ES-I3 (cell line): ENCODE data around the gene CELA1.

Experiments used
- H3K36me3 ChIP-seq: 2 replicates; pipeline ENCODE4 v1.6.1; 2013; ENCODE audit warnings: mild to moderate bottlenecking, low read length, control low read depth, moderate library complexity; ENCODE audit not compliant: insufficient read depth
- H3K4me1 ChIP-seq: 2 replicates; pipeline ENCODE4 v1.6.1; 2013; ENCODE audit warnings: mild to moderate bottlenecking, control low read depth, low read length; ENCODE audit not compliant: insufficient read depth
- H3K9ac ChIP-seq: 2 replicates; pipeline ENCODE4 v1.6.1; 2013; ENCODE audit warnings: low read depth, mild to moderate bottlenecking, low read length, moderate library complexity
- H3K9me3 ChIP-seq: 2 replicates; pipeline ENCODE4 v1.6.1; 2013; ENCODE audit warnings: mild to moderate bottlenecking, low read length, moderate library complexity; ENCODE audit not compliant: control insufficient read depth, insufficient read depth

The CELA1 gene

GRCh38 chr12:51382173-51382572, 35.7 kb upstream of the CELA1 start:
- H3K4me1 ChIP-seq: peaks cover 14% of the 10 kb centered on the region
- H3K9me3 ChIP-seq: no peaks in the 10 kb centered on the region
- peaks cover 4% of the 10 kb centered on the region; the same call in 1 of the 2 replicates for H3K36me3 ChIP-seq
- H3K9ac ChIP-seq: no peak overlapping the region

- Histone ChIP-seq H3K9me3 (no peaks in the 10 kb centered on the region), H3K4me1 (peaks cover 10% of the 10 kb centered on the region), H3K36me3 (peaks cover 4% of the 10 kb centered on the region; the same call in 1 of the 2 replicates), H3K9ac (no peak overlapping the region)
Observed at GRCh38 chr12:51381226-51382079, 35.0 kb upstream of the CELA1 start.

- peaks cover 4% of the 10 kb centered on the region; the same call in 1 of the 2 replicates for H3K36me3 ChIP-seq
- peaks cover 8% of the 10 kb centered on the region for H3K4me1 ChIP-seq
- H3K9ac ChIP-seq: no peak overlapping the region
- no peaks in the 10 kb centered on the region for H3K9me3 ChIP-seq
Observed at GRCh38 chr12:51379571-51379970, 33.1 kb upstream of the CELA1 start.

DNA sequence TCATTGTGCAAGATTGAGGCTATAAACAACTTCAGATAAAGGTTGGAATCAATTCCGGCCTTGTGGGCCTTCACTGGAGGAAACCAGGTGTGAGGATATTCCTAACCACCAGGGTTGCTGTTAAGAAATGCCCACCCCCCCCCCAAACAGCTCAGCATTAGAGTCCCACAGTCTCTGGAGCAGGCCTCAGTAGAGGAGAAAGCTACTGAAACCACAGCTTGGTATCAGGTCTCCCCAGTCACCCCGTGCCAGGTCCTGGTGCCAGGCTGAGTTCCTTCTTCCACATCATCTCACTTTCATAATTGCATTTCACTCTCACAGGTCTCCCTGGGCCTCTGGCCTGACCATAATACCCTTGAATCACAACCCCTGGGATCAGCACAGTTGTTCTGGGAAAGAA, 32.3 kb upstream of the CELA1 start:
- H3K4me1 ChIP-seq: peaks cover 4% of the 10 kb centered on the region; the same call in 1 of the 2 replicates
- H3K36me3 ChIP-seq: peaks cover 4% of the 10 kb centered on the region; the same call in 1 of the 2 replicates
- no peaks in the 10 kb centered on the region for H3K9me3 ChIP-seq
- H3K9ac ChIP-seq: no peak overlapping the region

DNA sequence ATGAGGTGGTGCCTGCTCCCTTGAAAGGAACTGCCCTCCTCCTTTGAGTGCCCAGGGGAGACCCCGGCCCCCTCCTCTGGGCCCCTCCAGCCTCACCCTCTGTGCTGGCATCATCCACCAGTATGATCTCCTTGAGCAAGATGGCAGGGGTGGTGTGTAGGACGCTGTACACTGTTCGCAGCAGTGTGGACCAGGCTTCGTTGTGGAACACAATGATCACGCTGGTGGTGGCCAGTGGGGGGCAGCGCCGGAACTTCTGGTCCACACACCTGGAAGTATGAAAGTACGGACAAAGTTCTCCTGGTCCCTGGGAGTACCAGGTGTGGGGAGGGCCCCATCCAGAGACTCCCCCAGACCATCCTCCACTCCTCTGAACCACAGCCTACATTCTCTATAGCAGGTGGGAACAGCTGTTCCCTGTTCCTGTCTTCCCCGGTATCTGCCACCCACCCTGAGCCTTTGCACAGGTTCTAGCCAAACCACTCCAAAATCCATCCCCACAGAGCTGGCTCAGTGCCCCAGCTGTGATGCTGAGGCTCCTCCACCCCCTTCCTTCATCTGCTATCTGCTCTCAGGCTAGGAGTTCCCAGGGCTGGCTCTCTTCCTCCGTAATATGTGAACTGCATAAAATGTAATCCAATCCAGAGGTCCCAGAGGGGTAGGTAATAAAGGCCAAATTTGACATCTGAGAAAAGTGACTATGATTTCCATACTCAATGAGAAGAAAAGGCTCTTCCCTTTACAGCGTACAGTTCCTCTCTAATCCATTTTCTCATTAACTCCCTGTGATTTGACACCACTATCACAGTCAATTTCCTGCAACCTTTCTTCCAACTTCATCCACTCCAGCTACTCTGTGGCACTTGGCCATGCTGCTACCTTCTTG, 30.9 kb upstream of the CELA1 start:
- H3K4me1 ChIP-seq: 0 out of 2 replicates have a peak, but pooled peaks cover under 1% of the 10 kb centered on the region
- no peak overlapping the region for H3K9ac ChIP-seq
- H3K36me3 ChIP-seq: peaks cover 4% of the 10 kb centered on the region; the same call in 1 of the 2 replicates
- H3K9me3 ChIP-seq: no peaks in the 10 kb centered on the region

DNA sequence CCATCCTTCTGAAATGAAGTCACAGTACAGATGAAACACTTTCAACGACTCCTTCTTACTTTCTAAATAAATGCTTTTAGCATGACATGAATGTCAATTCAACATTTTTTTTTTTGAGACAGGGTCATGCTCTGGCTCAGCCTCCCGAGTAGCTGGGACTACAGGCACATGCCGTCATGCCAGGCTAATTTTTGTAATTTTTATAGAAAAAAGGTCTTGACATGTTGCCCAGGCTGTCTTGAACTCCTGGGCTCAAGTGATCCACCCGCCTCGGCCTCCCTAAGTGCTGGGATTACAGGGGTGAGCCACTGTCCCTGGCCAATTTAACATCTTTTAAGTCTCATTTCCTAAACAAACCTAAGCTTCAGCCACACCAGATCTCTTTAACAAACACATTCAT, 28.4 kb upstream of the CELA1 start:
- no peak overlapping the region for H3K9ac ChIP-seq
- H3K4me1 ChIP-seq: peaks cover 13% of the 10 kb centered on the region
- no peaks in the 10 kb centered on the region for H3K9me3 ChIP-seq
- peaks cover 4% of the 10 kb centered on the region; the same call in 1 of the 2 replicates for H3K36me3 ChIP-seq

DNA sequence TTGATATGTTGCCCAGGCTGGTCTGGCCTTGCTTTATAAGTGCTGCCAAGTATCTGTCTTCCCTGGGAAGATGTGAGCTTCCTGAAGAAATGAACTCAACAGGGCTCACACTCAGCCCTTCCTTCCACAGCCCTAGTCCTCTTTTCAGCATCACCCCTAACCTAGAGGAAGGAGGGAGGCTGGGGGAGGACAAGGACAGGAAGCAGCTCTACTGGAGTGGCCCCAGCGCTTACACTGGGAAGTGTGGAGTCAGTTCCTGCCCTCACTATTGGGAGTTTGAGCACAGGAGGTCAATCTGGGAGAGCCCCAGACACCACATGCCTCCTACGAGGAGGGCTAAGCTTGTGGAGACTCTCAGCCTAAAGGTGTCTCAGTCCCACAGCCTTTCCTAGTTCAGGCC, 27.9 kb upstream of the CELA1 start:
- Histone ChIP-seq H3K9ac (no peak overlapping the region), H3K4me1 (peaks cover 13% of the 10 kb centered on the region), H3K36me3 (peaks cover 4% of the 10 kb centered on the region), H3K9me3 (no peaks in the 10 kb centered on the region)

- H3K36me3 ChIP-seq: no peaks in the 10 kb centered on the region; the same call in 1 of the 2 replicates
- H3K9me3 ChIP-seq: no peaks in the 10 kb centered on the region
- H3K9ac ChIP-seq: no peak overlapping the region
- peaks cover 13% of the 10 kb centered on the region for H3K4me1 ChIP-seq
Observed at GRCh38 chr12:51373187-51373586, 26.7 kb upstream of the CELA1 start.

DNA sequence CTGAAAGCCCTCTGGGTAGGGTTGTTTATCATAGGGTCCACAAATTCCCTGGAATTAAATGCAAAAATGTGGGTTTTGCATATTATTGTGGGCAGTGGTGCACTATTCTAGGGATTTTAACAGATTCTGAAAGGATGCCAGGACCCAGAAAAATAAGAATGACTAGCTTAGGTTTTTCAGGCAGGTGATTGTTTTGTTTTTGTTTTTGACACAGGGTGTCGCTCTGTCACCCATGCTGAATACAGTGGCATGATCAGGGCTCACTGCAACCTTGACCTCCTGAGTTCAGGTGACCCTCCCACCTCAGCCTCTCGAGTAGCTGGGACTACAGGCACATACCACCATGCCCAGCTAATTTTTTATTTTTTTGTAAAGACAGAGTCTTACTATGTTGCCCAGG, 25.5 kb upstream of the CELA1 start:
- H3K36me3 ChIP-seq: no peaks in the 10 kb centered on the region; the same call in 1 of the 2 replicates
- no peaks in the 10 kb centered on the region for H3K9me3 ChIP-seq
- H3K9ac ChIP-seq: no peak overlapping the region
- peaks cover 13% of the 10 kb centered on the region for H3K4me1 ChIP-seq

- H3K36me3 ChIP-seq: no peaks in the 10 kb centered on the region; the same call in 1 of the 2 replicates
Observed at GRCh38 chr12:51371295-51371953, 24.9 kb upstream of the CELA1 start.

GRCh38 chr12:51370667-51371066, 24.2 kb upstream of the CELA1 start:
- Histone ChIP-seq H3K9me3 (no peaks in the 10 kb centered on the region), H3K9ac (no peak overlapping the region), H3K4me1 (peaks cover 13% of the 10 kb centered on the region), H3K36me3 (no peaks in the 10 kb centered on the region; the same call in 1 of the 2 replicates)

More at GRCh38 chr12:51371295-51371953, 24.9 kb upstream of the CELA1 start:
- Histone ChIP-seq H3K9ac (no peak overlapping the region), H3K4me1 (peaks cover 13% of the 10 kb centered on the region), H3K9me3 (no peaks in the 10 kb centered on the region)

DNA sequence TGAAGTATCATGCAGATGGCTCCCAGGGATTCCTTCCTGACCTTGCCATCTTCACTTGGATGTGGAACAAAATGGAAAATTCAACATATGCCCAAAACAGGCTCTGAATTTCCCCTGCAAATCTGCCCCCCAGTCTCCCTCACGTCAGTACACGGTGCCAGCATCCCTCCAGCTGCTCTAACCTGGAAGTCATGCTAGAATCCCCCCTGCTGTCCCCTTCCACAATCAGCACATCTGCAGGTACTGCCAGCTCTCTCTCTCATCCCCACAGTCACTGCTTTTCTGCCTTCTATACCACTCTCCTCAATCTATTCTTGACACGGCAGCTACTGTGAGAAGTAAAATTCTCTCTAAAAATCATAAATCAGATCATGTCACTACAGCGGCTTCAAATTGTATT, 23.1 kb upstream of the CELA1 start:
- Histone ChIP-seq H3K36me3 (no peaks in the 10 kb centered on the region; the same call in 1 of the 2 replicates), H3K9ac (no peak overlapping the region), H3K9me3 (no peaks in the 10 kb centered on the region), H3K4me1 (peaks cover 13% of the 10 kb centered on the region)

DNA sequence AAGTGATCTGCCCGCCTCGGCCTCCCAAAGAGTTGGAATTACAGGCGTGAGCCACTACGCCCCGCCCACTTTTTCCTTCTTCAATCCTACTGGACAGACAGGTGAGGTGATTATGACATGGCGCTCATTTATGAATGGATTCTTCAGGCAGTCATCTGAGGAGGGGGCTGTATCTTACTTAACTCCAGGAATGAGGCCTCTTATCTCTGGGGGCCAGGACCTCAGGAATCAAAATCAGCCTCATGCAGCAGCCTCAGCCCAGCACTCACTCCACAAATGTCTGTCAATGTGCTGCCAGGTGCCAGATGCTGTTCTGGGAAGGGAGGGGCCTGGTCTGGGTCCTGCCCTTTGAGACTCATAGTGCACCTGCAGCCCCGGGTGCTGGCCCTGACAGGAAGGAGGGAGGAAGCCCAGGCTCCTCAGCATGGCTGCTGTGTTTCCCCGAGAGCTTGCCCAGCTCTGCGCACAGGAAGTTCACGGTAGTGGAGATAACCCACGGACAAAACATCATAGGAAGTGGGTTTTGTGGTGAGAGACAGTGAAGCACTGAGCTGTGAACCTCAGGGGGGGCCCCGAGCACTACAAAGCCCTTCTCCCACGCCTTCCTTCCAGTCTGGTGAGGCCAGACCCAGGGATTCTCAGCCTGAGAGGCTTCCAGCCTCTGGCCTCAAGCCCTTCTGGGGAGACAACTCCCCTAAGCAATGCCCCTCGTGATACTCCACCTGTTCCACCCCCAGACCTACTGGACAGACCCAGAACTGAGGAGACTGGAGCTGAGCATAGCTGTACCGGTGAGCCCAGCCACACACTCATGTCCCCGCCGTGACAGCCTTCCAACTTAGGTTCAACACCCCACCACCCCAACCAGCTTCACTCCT, 22.4 kb upstream of the CELA1 start:
- H3K4me1 ChIP-seq: peaks cover 13% of the 10 kb centered on the region
- no peaks in the 10 kb centered on the region; the same call in 1 of the 2 replicates for H3K36me3 ChIP-seq
- H3K9me3 ChIP-seq: no peaks in the 10 kb centered on the region
- no peak overlapping the region for H3K9ac ChIP-seq
